NCI-H526 (cell line): Measurements from ENCODE around the gene MCC.

Experiments used
- DNase-seq, 2 experiments: peaks; one replicate each; lab custom pipeline; 2025; lab: John Stamatoyannopoulos, UW

MCC gene

GRCh38 chr5:113270086-113270485, 218.2 kb downstream of the MCC start:
- DNase-seq = no peak

GRCh38 chr5:113269023-113269997, 218.9 kb downstream of the MCC start:
- no peak for DNase-seq

- no peak for DNase-seq
Observed at GRCh38 chr5:113268232-113268631, 220.0 kb downstream of the MCC start.

GRCh38 chr5:113267361-113267900, 220.8 kb downstream of the MCC start:
- no peak for DNase-seq

GRCh38 chr5:113266913-113267227, 221.4 kb downstream of the MCC start:
- no peak for DNase-seq

- no peak for DNase-seq
Observed at GRCh38 chr5:113266227-113266912, 221.9 kb downstream of the MCC start.

GRCh38 chr5:113265190-113265589, 223.1 kb downstream of the MCC start:
- no peak for DNase-seq

GRCh38 chr5:113264046-113264445, 224.2 kb downstream of the MCC start:
- DNase-seq = no peak

GRCh38 chr5:113263545-113263944, 224.7 kb downstream of the MCC start:
- DNase-seq = no peak

GRCh38 chr5:113262674-113263073, 225.6 kb downstream of the MCC start:
- peak in 1 of 2 experiments; percentile 19 for DNase-seq

- DNase-seq = no peak
Observed at GRCh38 chr5:113259034-113259433, 229.2 kb downstream of the MCC start.

- DNase-seq = no peak
Observed at GRCh38 chr5:113257545-113257944, 230.7 kb downstream of the MCC start.

- DNase-seq = no peak
Observed at GRCh38 chr5:113256671-113257452, 231.4 kb downstream of the MCC start.

- no peak for DNase-seq
Observed at GRCh38 chr5:113255579-113256386, 232.5 kb downstream of the MCC start.

- no peak for DNase-seq
Observed at GRCh38 chr5:113255105-113255504, 233.1 kb downstream of the MCC start.

GRCh38 chr5:113253037-113253436, 235.2 kb downstream of the MCC start:
- no peak for DNase-seq

- DNase-seq = no peak
Observed at GRCh38 chr5:113252066-113252465, 236.2 kb downstream of the MCC start.

- DNase-seq = no peak
Observed at GRCh38 chr5:113250341-113250953, 237.8 kb downstream of the MCC start.

- DNase-seq = no peak
Observed at GRCh38 chr5:113249206-113249605, 239.0 kb downstream of the MCC start.

- DNase-seq = no peak
Observed at GRCh38 chr5:113246361-113246870, 241.8 kb downstream of the MCC start.
